ENCODE results near the gene STX1A. TPM values are rescaled to one million over a fixed set of nuclear protein-coding genes. Genes with fewer than 3 reads are reported as not detected.

The STX1A gene
- total and polyA plus RNA-seq, 2 of the 13 experiments (the other 11 are each of a cell fraction or from before 2014, with no cell fraction given), result 6.1 to 12.2 TPM

- TF ChIP-seq ELF3 (CRISPR knock-in tag; IDR thresholded peaks at IDR 0.05) (no peak), CC2D1A (CRISPR knock-in tag; IDR thresholded peaks at IDR 0.05) (no peak), U2AF2 (IDR thresholded peaks at IDR 0.05; ENCODE audit: low read depth, low read length) (no peak), KIAA2018 (CRISPR knock-in tag; IDR thresholded peaks at IDR 0.05; ENCODE audit: borderline replicate concordance) (no peak), ZNF781 (CRISPR knock-in tag; IDR thresholded peaks at IDR 0.05; ENCODE audit: borderline replicate concordance, not compliant biosample characterization) (no peak), XRCC5 (optimal IDR thresholded peaks at IDR 0.05; ENCODE audit: low read length) (peak; percentile 45), ZNF329 (CRISPR knock-in tag; IDR thresholded peaks at IDR 0.05; ENCODE audit: low read depth) (no peak), ZNF746 (CRISPR knock-in tag; IDR thresholded peaks at IDR 0.05) (no peak), ARID5B (CRISPR knock-in tag; IDR thresholded peaks at IDR 0.05) (no peak), RAD21 (CRISPR knock-in tag; IDR thresholded peaks at IDR 0.05) (no peak), CEBPG (CRISPR knock-in tag; IDR thresholded peaks at IDR 0.05) (peak; percentile 54), ZNF138 (CRISPR knock-in tag; IDR thresholded peaks at IDR 0.05; ENCODE audit: low read depth) (no peak), GATAD1 (CRISPR knock-in tag; IDR thresholded peaks at IDR 0.05) (peak; percentile 50; the same call in 1 of the 2 replicates), NFATC3 (CRISPR knock-in tag; IDR thresholded peaks at IDR 0.05) (no peak), WIZ (CRISPR knock-in tag; IDR thresholded peaks at IDR 0.05) (no peak), ZNF263 (CRISPR knock-in tag; IDR thresholded peaks at IDR 0.05) (peak; percentile 53), ZFP41 (CRISPR knock-in tag; IDR thresholded peaks at IDR 0.05; ENCODE audit: borderline replicate concordance) (no peak), SIX4 (CRISPR knock-in tag; IDR thresholded peaks at IDR 0.05) (no peak)
Measured at GRCh38 chr7:73742753-73743641, 23.5 kb upstream of the STX1A start (continued).
